NCI-H82 (cell line): Measurements from ENCODE around the gene TBCEL.
"Not testable (repeated sequence)": the region's sequence is repeated elsewhere in the genome, so short reads cannot be mapped to it uniquely, and the experiment has no call there.

Experiments used
- DNase-seq: peaks from one replicate; lab custom pipeline; 2025; lab: John Stamatoyannopoulos, UW

The TBCEL gene

DNA sequence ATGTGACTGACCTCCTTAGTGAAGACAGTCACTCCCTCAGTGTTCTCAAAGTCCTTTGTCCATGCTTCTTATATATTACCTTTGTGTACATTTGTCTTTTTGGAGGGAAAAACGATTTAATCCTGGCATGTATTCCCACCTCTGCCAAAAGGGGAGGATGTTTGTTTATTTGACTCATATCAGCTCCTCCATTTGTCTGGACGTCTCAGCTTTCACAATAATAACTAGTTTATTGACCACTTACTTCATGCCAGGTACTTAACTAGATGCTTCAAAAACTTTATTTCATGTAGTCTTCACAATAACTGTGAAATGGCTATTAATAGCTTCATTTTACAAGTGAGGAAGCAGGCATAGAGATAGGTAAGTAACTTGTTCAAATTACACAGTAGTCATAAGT is 5.3 kb downstream of the TBCEL start:
- no peak for DNase-seq

DNA sequence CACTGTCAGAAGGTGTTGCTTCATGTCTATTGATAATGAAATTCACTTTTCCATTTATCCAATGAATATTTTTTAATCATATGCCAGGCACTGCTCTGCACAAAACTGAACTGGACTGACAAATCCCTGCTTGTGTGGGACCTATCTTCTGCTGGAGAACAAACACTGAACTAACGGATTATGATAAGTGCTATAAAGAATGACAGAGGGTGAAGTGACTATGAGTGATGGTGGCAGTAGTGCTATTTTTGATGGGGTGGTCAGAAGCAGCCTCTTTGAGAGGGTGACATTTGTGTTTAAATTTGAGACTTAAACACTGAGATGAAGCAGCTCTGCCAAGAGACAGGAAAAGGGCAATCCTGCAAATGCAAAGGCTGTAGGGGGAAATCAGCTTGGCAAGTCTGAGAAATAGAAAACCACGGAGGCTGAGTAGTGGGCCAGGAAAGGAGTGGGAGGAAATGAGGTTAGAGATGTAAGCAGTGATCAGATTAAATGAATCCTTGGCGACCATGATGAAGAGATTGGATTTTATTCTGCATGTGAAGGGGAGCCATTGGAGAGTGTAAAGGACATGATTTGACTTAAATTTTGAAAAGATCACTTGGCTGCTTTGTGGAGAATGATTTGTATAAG is 6.0 kb downstream of the TBCEL start:
- no peak for DNase-seq

DNA sequence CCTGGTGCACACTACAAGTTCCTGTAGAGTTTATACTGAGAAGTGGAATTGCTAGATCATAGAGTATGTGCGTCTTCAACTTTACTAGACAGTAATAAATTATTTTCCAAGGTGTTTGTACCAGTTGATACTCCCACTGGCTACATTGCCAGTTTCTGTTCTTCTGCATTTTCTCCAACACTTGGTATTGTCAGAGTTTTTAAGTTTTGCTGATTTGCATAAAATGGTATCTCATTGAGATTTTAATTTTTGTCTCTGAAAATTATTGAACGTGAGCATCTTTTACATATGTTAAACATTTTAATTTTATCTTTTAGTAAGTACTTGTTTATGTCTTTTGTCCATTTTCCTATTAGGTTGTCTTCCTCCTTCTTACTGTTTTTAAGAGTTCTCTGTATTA is 7.3 kb downstream of the TBCEL start:
- no peak for DNase-seq

DNA sequence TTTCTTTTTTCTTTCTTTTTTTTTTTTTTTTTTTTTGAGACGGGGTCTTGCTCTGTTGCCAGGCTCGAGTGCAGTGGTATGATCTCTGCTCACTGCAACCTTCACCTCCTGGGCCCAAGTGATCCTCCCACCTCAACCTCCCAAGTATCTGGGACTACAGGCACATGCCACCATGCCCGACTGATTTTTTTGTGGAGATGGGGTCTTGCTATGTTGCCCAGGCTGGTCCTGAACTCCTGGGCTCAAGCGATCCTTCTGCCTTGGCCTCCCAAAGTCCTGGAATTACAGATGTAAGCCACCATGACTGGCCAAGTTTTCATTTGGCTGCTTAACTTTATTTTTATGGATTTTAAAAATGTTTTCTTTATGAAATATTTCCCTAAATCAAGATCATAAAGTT is 7.7 kb downstream of the TBCEL start:
- not testable (repeated sequence) for DNase-seq

DNA sequence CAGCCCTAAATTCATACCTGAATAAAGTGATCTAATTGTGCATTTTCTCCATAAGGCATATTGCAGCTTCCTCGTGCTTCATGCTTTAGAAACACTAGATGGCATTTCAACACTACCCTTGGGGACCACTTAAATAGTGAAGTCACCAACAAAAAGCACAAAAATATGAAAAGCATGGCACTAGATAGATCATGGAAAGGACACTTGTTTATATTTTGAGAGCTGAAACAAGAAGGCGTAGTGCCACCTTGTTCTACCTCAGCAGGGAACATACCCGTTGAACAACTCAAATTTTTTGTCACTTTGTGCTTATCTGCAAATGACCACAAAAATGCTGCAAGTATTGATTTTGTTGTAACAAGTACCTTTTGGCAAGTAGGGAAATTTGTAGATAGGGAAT is 8.6 kb downstream of the TBCEL start:
- no peak for DNase-seq

DNA sequence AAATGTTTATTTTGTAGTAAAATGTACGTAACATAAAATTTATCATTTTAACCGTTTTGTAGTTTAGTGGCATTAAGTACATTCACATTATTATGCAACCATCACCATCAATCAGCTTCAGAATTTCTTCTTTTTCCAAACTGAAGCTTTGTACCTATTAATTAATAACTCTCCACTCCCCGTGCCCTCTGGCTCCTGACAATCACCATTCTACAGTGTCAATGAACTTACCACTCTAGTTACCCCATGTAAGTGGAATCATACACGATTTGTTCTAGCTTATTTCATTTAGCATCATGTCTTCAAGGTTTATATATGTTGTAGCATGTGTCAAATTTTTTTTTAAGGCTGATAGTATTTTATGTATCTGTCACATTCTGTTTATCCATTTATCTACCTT is 9.7 kb downstream of the TBCEL start:
- no peak for DNase-seq

DNA sequence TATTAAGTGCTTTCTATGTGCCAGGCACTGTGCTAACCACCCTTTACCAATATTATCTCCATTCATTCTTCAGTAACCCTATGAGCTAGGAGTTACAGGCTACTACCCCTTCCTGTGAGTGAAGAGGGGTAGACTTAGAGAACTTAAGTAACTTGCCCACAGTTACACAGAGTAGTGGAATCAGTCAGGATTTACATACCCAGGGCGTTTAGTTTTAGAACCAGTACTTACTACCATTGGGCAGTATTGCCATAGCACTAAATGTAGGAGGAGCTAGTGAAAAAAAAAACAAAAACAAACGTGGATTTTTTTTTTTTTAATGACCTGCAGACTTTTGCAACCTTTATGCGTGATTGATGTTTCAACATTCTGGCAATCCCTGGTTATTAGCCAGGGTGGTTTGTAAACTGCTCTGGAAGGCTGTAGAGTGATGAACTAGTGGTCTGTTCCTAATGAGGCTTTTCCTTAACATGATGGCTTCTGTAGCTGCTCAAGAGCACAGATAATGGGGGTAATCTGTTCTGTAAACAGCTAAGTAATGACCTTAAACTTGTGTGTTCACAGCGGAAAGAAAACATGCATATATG is 11.4 kb downstream of the TBCEL start:
- DNase-seq = no peak

DNA sequence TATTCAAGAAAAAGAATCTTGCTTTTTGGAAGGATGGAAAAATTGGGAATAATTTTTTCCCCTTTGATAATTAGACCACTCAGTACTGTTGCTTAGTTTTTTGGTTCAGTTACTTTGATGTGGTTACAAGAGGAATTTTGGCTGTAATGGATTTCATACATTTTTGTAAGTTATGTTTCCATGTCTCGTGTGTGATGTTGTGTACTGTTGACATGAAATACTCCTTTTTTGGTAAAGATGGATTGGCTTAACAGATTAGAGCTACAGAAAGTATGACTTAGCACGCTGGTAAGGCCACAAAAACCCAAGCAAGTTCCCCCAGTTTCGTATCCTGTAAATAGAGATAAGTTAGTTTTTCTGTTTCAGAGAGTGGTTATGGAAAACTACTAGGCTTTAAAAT is 11.9 kb downstream of the TBCEL start:
- no peak for DNase-seq

DNA sequence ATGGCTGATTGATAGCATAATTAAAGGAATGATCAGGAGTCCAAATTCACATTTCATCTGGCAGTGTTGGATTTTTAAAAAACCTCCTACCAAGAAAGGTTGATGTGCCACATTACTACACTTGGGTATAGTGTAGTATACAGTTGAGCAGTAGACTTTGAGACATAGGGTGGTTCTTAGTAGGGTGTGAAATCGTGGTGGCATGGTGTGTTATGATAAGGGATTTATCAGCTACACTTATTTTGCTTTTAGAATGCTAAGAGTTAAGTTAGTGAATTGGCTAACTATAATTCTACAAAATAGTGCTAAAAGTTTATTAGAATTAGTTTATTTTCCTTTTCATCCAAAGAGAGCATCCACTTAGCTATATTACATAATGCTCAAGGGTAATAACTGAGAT is 13.1 kb downstream of the TBCEL start:
- DNase-seq = no peak

DNA sequence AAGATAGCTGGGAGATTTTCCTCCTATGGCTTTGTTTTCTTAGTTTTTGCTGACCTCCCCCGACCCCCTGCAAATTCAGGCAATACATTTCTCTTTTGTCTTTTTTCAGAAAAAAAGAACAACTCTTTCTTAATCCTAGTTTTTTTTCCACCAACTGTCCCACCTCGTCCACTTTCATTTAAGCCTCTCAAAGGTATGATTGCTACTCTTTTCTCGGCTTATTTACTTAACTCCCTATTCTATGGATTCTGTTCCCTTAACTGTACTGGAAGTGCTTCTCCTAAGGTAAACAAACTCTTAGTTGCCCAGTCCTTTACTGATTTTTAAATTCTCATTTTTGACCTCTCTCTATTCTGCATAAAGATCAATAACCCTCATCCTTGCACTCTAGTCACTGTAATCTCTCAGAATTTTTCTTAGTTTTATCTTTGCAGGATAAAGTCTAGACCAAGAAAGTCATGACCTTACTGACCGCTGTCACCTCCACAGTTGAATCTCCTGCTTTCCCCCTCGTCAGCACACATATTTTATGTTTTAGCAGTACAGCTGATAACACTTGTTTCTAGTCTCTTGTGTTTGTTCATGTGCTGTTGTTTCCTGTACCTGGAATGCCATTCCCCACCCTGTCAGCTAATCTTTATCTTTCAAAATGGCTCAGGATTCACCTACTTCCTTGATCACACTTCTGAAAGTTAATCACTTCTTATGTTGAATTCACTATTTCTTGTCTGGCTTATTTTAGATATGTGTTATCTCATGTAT is 14.9 kb downstream of the TBCEL start:
- DNase-seq = no peak

DNA sequence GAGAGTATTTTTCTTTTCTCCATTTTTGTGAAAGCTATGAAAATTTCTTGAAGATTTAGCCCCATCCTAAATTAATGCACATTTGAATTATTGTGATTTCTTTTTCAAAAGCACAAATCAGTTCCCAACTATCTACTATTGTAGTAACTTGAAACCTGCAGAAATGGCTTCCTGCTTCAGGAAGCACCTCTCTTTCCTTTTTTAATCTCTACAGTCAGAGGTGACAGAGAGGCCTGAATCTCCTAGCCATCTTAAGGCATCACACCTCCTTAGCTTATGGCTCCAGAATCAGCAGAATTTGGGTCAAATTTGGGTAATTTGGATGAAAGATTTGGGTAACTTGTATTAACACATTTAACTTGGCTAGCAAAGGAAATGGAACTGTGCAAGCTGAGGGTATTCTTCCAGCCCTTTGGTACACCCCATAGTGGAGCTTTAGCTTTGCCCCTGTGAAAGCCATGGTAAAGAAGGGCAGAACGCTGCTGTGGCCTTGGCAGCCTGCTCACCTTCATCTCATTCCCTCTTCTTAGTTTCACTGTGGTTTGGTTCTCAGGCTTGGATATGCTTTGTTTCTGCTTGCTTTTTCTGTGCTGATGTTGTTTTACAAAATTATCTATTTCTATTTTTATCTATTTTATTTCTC is 16.2 kb downstream of the TBCEL start:
- DNase-seq = no peak

DNA sequence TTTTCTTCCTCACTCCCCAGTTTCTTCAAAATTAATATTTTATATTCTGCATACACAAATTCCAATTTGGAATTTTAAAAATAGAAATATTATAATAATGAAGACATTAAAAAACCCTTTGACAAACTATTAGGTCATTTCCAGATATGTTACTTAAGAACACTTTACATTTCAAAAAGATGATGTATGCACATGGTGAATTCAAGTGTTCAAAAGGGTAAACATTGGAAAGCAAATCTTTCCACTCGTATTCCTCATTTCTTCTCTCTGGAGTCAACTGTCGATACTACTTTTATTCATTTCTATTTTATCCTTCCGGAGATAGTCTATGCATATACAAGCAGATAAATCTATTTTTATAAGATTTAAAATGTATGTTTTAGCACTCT is 16.7 kb downstream of the TBCEL start:
- DNase-seq = no peak

DNA sequence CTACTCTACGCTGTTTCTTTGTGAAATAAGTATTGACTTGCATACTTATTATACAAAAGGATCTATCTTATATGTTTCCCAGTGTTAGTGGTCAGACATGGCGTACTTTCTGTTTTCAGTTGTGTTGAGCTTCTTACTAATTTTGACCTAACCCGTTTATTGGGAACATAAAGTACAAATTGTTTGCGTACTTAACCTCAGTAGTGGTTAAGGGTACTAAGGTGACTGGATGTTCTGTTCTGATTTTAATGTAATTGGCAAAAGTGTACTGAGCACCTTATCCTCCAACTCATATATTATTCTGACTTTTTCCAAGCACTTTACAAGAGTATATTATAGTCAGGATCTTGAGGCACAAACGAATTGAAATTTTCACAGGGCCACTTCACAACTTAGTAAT is 17.2 kb downstream of the TBCEL start:
- no peak for DNase-seq

DNA sequence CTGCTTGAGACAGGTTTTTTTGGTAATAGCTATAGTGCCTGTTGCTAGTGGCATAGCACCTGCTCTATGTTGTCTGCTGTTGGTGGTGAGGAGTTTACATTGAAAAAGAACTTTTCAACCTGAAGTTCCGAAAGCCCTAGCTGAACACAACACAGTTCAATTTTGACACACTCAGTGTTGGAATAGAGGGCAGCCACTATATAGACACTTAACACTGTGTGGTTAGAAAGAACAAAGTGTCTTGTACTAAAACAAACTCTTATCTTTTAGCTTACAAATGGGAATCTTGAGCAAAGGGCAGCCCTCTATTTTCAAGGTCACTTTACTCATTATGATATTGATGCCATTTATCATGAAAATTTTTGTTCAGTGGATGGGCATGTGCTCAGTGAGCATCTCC is 18.4 kb downstream of the TBCEL start:
- no peak for DNase-seq

DNA sequence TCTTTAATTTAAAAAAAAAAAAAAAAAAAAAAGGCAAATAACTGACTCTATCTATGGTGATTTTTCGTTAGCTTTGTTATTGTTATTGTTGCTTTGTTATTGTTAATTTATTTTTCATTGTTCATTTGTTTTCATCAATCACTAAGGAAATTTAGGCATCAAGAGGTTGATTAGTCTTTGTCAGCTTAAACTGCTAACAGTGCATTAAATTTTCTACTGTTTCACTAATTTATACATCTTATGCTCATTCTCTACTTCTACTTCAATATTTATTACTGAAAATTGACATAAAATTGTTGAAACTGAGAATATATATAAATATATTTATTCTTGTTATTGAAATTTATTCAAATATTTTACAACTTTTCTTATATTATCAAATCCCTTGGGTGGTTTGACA is 24.0 kb downstream of the TBCEL start:
- DNase-seq = no peak

DNA sequence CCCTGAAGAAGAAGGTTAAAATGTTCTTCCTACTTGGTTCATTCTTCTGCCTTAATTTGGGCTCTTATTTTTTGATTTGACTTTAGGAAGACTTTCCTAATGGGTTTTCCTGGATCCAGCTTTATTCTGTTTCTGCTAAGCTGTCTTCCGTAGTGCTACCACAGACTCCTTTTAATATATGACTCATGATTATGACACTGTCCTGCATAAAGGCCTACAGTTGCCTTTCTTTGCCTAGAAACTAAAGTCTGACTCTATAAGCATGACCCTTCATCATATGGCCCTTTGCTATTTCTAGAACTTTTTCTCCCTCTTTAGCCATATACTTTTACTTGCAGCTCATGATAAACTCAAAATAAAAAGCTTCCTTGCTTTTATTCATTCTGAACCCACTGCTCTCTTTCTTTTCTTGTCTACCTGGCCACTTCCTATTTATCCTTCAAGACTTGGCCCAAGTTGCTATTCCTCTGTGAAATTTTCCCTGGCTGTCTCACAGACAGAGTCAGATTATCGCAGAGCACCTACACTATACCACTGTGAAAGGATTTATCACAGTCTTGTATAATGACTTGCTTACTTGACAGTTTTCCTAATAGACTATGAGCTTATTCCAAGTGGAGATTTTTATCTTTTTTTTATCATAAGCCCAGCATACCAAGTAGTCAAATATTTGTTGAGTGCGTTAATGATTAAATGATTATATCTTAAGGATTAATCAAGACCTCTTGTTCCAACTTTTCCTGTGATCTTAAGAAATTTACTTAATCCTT is 24.7 kb downstream of the TBCEL start:
- no peak for DNase-seq

DNA sequence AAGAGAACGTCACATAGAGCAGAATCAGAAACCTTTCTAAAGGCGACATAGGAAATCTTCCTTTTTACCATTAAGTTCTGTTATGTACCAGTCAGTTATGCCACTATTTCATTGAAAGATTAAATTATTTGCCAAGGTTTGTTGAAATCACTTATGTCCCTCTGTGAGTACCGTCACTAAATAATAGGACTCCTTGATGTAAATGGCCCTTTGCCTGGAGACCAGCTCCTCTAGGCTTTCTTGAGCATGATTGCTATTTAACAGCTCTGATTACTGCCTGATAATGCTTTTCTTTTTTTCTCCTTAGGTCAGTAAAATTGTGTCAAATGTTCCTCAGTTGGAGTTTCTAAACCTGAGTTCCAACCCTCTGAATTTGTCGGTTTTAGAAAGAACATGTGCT is 29.3 kb downstream of the TBCEL start:
- DNase-seq = no peak

DNA sequence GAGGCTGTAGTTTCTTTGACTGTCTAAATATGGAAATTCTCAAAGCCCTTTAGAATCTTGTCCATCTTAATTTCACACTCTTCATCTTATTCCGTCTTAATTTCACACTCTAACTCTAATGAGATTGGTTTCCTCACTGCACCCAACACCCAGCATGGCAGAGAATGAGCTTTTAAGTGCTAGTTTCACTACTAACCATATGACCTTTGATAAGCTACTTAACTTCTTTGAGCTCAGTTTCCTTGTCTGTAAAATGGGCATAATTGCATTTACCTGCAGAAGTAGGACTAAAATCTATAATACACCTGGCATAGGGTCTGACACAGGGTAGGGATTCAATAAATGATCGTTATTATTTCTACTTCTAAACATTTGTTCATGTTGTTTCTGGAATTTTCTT is 30.4 kb downstream of the TBCEL start:
- no peak for DNase-seq

DNA sequence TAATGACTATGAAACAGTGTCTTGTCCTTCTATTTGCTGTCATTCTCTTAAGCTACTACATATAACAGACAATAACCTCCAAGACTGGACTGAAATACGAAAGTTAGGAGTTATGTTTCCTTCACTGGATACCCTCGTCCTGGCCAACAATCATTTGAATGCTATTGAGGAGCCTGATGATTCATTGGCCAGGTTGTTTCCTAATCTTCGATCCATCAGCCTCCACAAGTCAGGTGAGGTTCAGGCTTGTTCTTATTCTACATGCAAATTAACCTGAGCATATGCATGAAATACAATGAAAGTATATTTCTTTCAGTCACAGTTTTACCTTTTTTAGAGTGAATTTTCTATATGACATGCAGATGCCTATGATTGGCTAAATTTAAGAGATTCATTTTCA is 31.2 kb downstream of the TBCEL start:
- DNase-seq = no peak

DNA sequence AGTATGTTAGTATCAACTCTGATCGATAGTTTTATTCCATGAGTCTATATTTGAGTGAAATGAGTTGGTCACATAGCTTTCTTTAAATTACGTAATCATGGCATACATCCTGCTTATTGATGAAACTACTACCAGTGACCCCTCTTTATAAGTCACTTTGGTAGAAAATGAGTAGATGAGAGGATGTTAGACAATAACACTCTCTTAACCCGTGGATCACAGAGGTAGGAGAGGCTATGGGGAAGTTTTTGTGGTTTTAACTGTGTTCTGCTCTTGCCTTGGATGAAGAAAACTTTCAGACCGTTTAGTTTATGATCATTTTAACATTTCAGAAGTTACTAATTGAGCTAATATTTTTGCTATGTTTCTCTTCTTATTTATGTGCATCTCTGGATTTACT is 34.0 kb downstream of the TBCEL start:
- no peak for DNase-seq

DNA sequence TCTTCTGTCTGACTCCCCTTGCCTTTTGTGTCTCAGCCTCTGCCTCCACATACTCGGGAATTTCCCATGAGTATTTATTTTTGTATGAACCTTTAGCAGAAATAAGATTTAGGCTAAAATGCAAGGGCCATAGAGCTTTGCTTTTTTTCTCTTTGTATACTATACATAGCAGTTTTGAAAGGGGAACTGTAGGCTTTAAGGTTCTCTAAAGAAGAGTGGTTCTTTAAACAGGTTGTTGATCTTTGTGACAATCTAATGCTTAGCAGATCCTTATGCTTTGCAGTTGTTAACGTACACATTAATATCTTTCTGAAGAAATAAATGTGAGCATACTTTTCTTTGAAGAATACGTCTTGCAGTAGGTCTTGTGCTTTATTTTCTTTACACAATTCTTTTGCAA is 35.0 kb downstream of the TBCEL start:
- DNase-seq = no peak

DNA sequence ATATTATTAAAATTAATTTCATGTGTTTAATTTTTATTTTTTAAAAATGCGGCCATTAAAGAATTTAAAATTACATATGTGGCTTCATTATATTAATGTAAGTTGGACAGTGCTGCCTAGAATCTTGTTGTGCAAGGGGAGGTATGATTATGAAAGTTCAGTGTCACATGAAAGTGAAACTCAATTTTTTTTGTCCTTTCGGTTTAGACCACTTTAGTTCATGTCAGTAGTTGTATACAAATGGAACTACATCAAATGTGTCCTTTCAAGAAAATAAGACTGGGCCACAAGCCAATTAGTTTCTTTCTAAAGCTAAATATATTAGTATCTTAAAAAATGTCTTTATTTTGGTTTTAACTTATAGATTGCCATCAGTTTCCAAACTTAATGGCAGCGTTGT is 35.7 kb downstream of the TBCEL start:
- no peak for DNase-seq
